IMR-90 (cell line): ENCODE measurements around the gene RBMS3. TPM values are rescaled to one million over a fixed set of nuclear protein-coding genes. Genes with fewer than 3 reads are reported as not detected.

Source experiments
- ATAC-seq: fragments of 200-7000 bp; cut with Tn5 transposase; 2 replicates; pipeline ENCODE4 v1.9.1; 2020; ENCODE audit warnings: low read depth, mild to moderate bottlenecking, moderate library complexity
- BruUV-seq: library from RNA; stranded (reverse); fragments of 400-500 nt; replicated peaks from 2 replicates; lab custom pipeline; 2021; lab: Mats Ljungman, UMichigan
- CTCF ChIA-PET: fragments of 300-600 bp; formaldehyde crosslinking; extraction: SDS; loops from one replicate; lab custom pipeline; 2021; ENCODE audit warnings: antibody characterized with exemption; lab: Yijun Ruan, JAX
- POLR2A ChIA-PET: fragments of 300-600 bp; sonication (Branson Sonifier 250); formaldehyde crosslinking; loops from one replicate; lab custom pipeline; 2022; ENCODE audit warnings: antibody characterized with exemption; ENCODE audit not compliant: unreplicated experiment; lab: Charles Lee
- DNase-seq: peaks from one replicate; pipeline ENCODE4 v3.0.0; 2013
- H2AFZ ChIP-seq: replicated peaks from 2 replicates; pipeline ENCODE3; 2013; ENCODE audit warnings: low read length, mild to moderate bottlenecking; ENCODE audit not compliant: poor library complexity
- H2AK5ac ChIP-seq: 2 replicates; pipeline ENCODE4 v1.6.1; 2013; ENCODE audit warnings: low read depth, low read length, inconsistent platforms
- H2AK9ac ChIP-seq: replicated peaks from 2 replicates; pipeline ENCODE3; 2013; ENCODE audit warnings: mild to moderate bottlenecking, low read depth, low read length, moderate library complexity; ENCODE audit not compliant: poor library complexity
- H2BK120ac ChIP-seq: 2 replicates; pipeline ENCODE4 v1.6.1; 2013; ENCODE audit warnings: low read depth, low read length, inconsistent platforms
- H2BK15ac ChIP-seq: 3 replicates; pipeline ENCODE4 v1.6.1; 2013; ENCODE audit warnings: low read depth, low read length, inconsistent platforms
- H2BK20ac ChIP-seq: 2 replicates; pipeline ENCODE4 v1.6.1; 2013; ENCODE audit warnings: low read depth, mild to moderate bottlenecking, inconsistent platforms, low read length, moderate library complexity
- H2BK5ac ChIP-seq: 2 replicates; pipeline ENCODE4 v1.6.1; 2013; ENCODE audit warnings: mild to moderate bottlenecking, low read depth, low read length, inconsistent platforms; ENCODE audit not compliant: poor library complexity, severe bottlenecking
- H3K14ac ChIP-seq: replicated peaks from 2 replicates; pipeline ENCODE4 v1.6.1; 2013; ENCODE audit warnings: low read depth, low read length, inconsistent platforms
- H3K18ac ChIP-seq: 2 replicates; pipeline ENCODE4 v1.6.1; 2013; ENCODE audit warnings: low read depth, low read length, control low read depth
- H3K23ac ChIP-seq: 2 replicates; pipeline ENCODE4 v1.6.1; 2013; ENCODE audit warnings: low read depth, low read length, inconsistent platforms
- H3K27ac ChIP-seq: 2 replicates; pipeline ENCODE4 v1.5.1; 2013; ENCODE audit warnings: mild to moderate bottlenecking, control low read depth, low read length; ENCODE audit not compliant: insufficient read depth
- H3K27me3 ChIP-seq: 2 replicates; pipeline ENCODE4 v1.6.1; 2013; ENCODE audit warnings: low read length; ENCODE audit not compliant: control insufficient read depth, insufficient read depth
- H3K36me3 ChIP-seq: 2 replicates; pipeline ENCODE4 v1.6.1; 2013; ENCODE audit warnings: low read length, mixed read lengths; ENCODE audit not compliant: control insufficient read depth, insufficient read depth
- H3K4ac ChIP-seq: 2 replicates; pipeline ENCODE4 v1.6.1; 2013; ENCODE audit warnings: low read depth, low read length, inconsistent platforms
- H3K4me1 ChIP-seq: 2 replicates; pipeline ENCODE4 v1.6.1; 2013; ENCODE audit warnings: low read length, mixed read lengths; ENCODE audit not compliant: control insufficient read depth, insufficient read depth
- H3K4me2 ChIP-seq: 2 replicates; pipeline ENCODE4 v1.6.1; 2013; ENCODE audit warnings: low read depth, mild to moderate bottlenecking, control low read depth, low read length, moderate library complexity
- H3K4me3 ChIP-seq: 2 replicates; pipeline ENCODE4 v1.5.1; 2013; ENCODE audit warnings: low read depth, mild to moderate bottlenecking, control low read depth, low read length, moderate library complexity; ENCODE audit not compliant: insufficient read depth
- H3K56ac ChIP-seq: 2 replicates; pipeline ENCODE4 v1.6.1; 2013; ENCODE audit warnings: low read length, inconsistent platforms; ENCODE audit not compliant: insufficient read depth; ENCODE audit errors: extremely low read depth
- H3K79me1 ChIP-seq, 2 experiments: 2 replicates each; pipeline ENCODE4 v1.6.1; 2013; ENCODE audit warnings: low read length in 2 of 2, inconsistent platforms in 1 of 2, low read depth in 1 of 2
- H3K9ac ChIP-seq: 2 replicates; pipeline ENCODE4 v1.6.1; 2013; ENCODE audit warnings: low read depth, low read length, control low read depth
- H3K9me1 ChIP-seq: 2 replicates; pipeline ENCODE4 v1.6.1; 2013; ENCODE audit warnings: low read length, inconsistent platforms; ENCODE audit not compliant: insufficient read depth
- H3K9me3 ChIP-seq: 2 replicates; pipeline ENCODE4 v1.6.1; 2013; ENCODE audit warnings: low read length; ENCODE audit not compliant: control insufficient read depth, insufficient read depth
- H4K20me1 ChIP-seq: 2 replicates; pipeline ENCODE4 v1.6.1; 2013; ENCODE audit warnings: low read length, inconsistent platforms; ENCODE audit not compliant: insufficient read depth
- H4K5ac ChIP-seq: 2 replicates; pipeline ENCODE4 v1.6.1; 2013; ENCODE audit warnings: mild to moderate bottlenecking, low read depth, low read length, control low read depth
- H4K8ac ChIP-seq, 2 experiments: 2 replicates each; pipeline ENCODE4 v1.6.1; 2013; ENCODE audit warnings: low read depth in 2 of 2, low read length in 2 of 2, control low read depth in 1 of 2, inconsistent platforms in 1 of 2
- H4K91ac ChIP-seq: 2 replicates; pipeline ENCODE4 v1.6.1; 2013; ENCODE audit warnings: low read depth, low read length, inconsistent platforms; ENCODE audit not compliant: insufficient read depth
- BHLHE40 ChIP-seq: fragments of 150-350 bp; IDR thresholded peaks from 2 replicates; pipeline ENCODE4 v1.6.1; 2016; ENCODE audit warnings: mild to moderate bottlenecking, low read depth, low read length
- CEBPB ChIP-seq: IDR thresholded peaks from 2 replicates; pipeline ENCODE4 v1.6.1; 2012; ENCODE audit warnings: low read depth, low read length, improper control_type of control experiment
- CHD1 ChIP-seq: IDR thresholded peaks from 2 replicates; pipeline ENCODE4 v1.6.1; 2012; ENCODE audit warnings: low read depth, low read length, improper control_type of control experiment
- FOS ChIP-seq: fragments of 150-350 bp; IDR thresholded peaks from 2 replicates; pipeline ENCODE4 v1.6.1; 2016; ENCODE audit warnings: low read depth, low read length
- MAFK ChIP-seq: IDR thresholded peaks from 2 replicates; pipeline ENCODE4 v1.6.1; 2012; ENCODE audit warnings: low read depth, low read length, improper control_type of control experiment
- MXI1 ChIP-seq: IDR thresholded peaks from 2 replicates; pipeline ENCODE4 v1.6.1; 2012; ENCODE audit warnings: low read depth, mild to moderate bottlenecking, low read length, moderate library complexity, borderline replicate concordance
- NFE2L2 ChIP-seq: fragments of 150-350 bp; IDR thresholded peaks from 2 replicates; pipeline ENCODE4 v1.6.1; 2016; ENCODE audit warnings: low read depth, mild to moderate bottlenecking, low read length
- POLR2A ChIP-seq: IDR thresholded peaks from 2 replicates; pipeline ENCODE4 v1.6.1; 2012; ENCODE audit warnings: mild to moderate bottlenecking, low read depth, low read length
- RAD21 ChIP-seq: IDR thresholded peaks from 2 replicates; pipeline ENCODE4 v1.6.1; 2012; ENCODE audit warnings: low read length, improper control_type of control experiment
- RCOR1 ChIP-seq: IDR thresholded peaks from 2 replicates; pipeline ENCODE4 v1.6.1; 2012; ENCODE audit warnings: mild to moderate bottlenecking, low read length, improper control_type of control experiment; ENCODE audit not compliant: insufficient replicate concordance
- RFX5 ChIP-seq: IDR thresholded peaks from 2 replicates; pipeline ENCODE4 v1.8.0; 2012; ENCODE audit warnings: low read depth, mild to moderate bottlenecking, low read length, moderate library complexity
- SMC3 ChIP-seq: fragments of 150-350 bp; IDR thresholded peaks from 2 replicates; pipeline ENCODE4 v1.6.1; 2016; ENCODE audit warnings: low read depth, mild to moderate bottlenecking, antibody characterized with exemption, low read length, moderate library complexity
- dilution Hi-C: fragments of 300-500 bp; cut with HindIII; formaldehyde crosslinking; loops from one replicate; pipeline ENCODE4 v1.14.3; 2018; ENCODE audit warnings: low sequenced_read_pairs; ENCODE audit not compliant: unreplicated experiment
- in situ Hi-C: fragments of 300-500 bp; cut with MboI; formaldehyde crosslinking; loops from 3 replicates; pipeline ENCODE4 v1.14.3; 2019; ENCODE audit warnings: low sequenced_read_pairs, inconsistent platforms, mixed read lengths
- intact Hi-C: fragments of 100-400 bp; cut with micrococcal nuclease; formaldehyde crosslinking; loops from 2 replicates; pipeline ENCODE4 v1.10.0; 2022
- polyA plus RNA-seq, 3 experiments: library from polyadenylated mRNA; depleted of rRNA; stranded (reverse); fragments of >200 nt; gene quantifications; 2 replicates each; pipeline ENCODE4 v1.2.3, GENCODE V29; 2012; ENCODE audit warnings: low replicate concordance in 1 of 3
- total RNA-seq: library from RNA; depleted of rRNA; stranded (reverse); fragments of >200 nt; gene quantifications from 2 replicates; pipeline ENCODE4 v1.2.3, GENCODE V29; 2012
- TF ChIP-seq, protein P1 (sequence below): conservative IDR thresholded peaks from 2 replicates; pipeline ENCODE4 v1.5.1; 2012; ENCODE audit warnings: mild to moderate bottlenecking, low read depth, low read length, improper control_type of control experiment
- TF ChIP-seq, protein P2 (sequence below): fragments of 150-350 bp; IDR thresholded peaks from 2 replicates; pipeline ENCODE4 v1.6.1; 2016; ENCODE audit warnings: low read depth, mild to moderate bottlenecking, low read length, moderate library complexity, borderline replicate concordance
- TF ChIP-seq, protein P3 (sequence below): fragments of 150-350 bp; IDR thresholded peaks from 2 replicates; pipeline ENCODE4 v1.6.1; 2017; ENCODE audit warnings: mild to moderate bottlenecking, antibody characterized with exemption, low read length, low read depth

The RBMS3 gene
- total and polyA plus RNA-seq, 2 of the 4 experiments (the other 2 are of a cell fraction): 15.2 to 127 TPM

DNA sequence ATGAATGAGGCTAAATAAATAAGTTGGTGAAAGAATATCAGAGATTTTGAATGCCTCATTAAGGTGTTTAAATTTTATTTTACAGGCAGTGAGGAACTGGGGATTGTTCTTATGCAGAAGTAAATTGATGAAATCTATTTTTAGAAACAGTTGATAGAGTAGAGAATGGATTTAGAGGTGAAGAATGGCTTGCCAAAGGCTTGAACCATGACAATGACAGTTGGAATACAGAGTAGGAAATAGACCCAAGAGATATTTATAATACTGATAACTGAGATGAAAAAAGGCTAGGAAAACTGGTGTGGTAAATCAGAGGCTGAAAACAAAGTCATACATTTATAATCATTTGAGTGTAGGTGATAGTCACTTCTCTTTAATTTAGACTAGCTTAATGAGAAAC lies 39.0 kb upstream of the RBMS3 start:
- dilution Hi-C loops (no loop called here), in situ Hi-C loops (no loop called here), intact Hi-C loops (no loop called here)
- Histone ChIP-seq H2BK120ac (no peak overlapping the region), H3K27me3 (no peaks in the 10 kb centered on the region), H3K14ac (no peak overlapping the region), H3K4me2 (no peak overlapping the region), H2AK9ac (no peak overlapping the region), H2AK5ac (no peak overlapping the region), H3K4me3 (no peak overlapping the region), H3K56ac (no peak overlapping the region), H2BK15ac (no peak overlapping the region), H3K79me1 (no peaks in the 10 kb centered on the region), H3K9ac (no peak overlapping the region), H3K23ac (no peak overlapping the region), H3K27ac (no peak overlapping the region), H3K36me3 (no peaks in the 10 kb centered on the region), H3K4me1 (peaks cover 3% of the 10 kb centered on the region), H3K4ac (no peak overlapping the region), H4K8ac (no peak overlapping the region), H3K18ac (no peak overlapping the region), H2AFZ (no peak overlapping the region), H3K9me3 (no peaks in the 10 kb centered on the region), H2BK20ac (no peak overlapping the region), H2BK5ac (no peak overlapping the region), H3K9me1 (peaks cover 3% of the 10 kb centered on the region; the same call in 1 of the 2 replicates), H4K5ac (no peak overlapping the region), H4K91ac (no peak overlapping the region), H4K20me1 (no peaks in the 10 kb centered on the region)
- no peak for DNase-seq
- TF ChIP-seq, protein P1, sequence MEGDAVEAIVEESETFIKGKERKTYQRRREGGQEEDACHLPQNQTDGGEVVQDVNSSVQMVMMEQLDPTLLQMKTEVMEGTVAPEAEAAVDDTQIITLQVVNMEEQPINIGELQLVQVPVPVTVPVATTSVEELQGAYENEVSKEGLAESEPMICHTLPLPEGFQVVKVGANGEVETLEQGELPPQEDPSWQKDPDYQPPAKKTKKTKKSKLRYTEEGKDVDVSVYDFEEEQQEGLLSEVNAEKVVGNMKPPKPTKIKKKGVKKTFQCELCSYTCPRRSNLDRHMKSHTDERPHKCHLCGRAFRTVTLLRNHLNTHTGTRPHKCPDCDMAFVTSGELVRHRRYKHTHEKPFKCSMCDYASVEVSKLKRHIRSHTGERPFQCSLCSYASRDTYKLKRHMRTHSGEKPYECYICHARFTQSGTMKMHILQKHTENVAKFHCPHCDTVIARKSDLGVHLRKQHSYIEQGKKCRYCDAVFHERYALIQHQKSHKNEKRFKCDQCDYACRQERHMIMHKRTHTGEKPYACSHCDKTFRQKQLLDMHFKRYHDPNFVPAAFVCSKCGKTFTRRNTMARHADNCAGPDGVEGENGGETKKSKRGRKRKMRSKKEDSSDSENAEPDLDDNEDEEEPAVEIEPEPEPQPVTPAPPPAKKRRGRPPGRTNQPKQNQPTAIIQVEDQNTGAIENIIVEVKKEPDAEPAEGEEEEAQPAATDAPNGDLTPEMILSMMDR: no peak
- TF ChIP-seq, protein P2, sequence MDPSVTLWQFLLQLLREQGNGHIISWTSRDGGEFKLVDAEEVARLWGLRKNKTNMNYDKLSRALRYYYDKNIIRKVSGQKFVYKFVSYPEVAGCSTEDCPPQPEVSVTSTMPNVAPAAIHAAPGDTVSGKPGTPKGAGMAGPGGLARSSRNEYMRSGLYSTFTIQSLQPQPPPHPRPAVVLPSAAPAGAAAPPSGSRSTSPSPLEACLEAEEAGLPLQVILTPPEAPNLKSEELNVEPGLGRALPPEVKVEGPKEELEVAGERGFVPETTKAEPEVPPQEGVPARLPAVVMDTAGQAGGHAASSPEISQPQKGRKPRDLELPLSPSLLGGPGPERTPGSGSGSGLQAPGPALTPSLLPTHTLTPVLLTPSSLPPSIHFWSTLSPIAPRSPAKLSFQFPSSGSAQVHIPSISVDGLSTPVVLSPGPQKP: no peak
- TF ChIP-seq FOS (no peak), RCOR1 (no peak), MAFK (no peak), SMC3 (no peak), RFX5 (no peak), NFE2L2 (no peak), MXI1 (no peak), BHLHE40 (no peak), POLR2A (no peak), CEBPB (no peak), CHD1 (no peak), RAD21 (no peak)
- TF ChIP-seq, protein P3, sequence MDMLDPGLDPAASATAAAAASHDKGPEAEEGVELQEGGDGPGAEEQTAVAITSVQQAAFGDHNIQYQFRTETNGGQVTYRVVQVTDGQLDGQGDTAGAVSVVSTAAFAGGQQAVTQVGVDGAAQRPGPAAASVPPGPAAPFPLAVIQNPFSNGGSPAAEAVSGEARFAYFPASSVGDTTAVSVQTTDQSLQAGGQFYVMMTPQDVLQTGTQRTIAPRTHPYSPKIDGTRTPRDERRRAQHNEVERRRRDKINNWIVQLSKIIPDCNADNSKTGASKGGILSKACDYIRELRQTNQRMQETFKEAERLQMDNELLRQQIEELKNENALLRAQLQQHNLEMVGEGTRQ: no peak
- no TSS peak for BruUV-seq
- CTCF ChIA-PET: no interaction called here
- POLR2A ChIA-PET: no interaction called here
- no peak for ATAC-seq
